RKO (cell line): ENCODE measurements around the gene VDR.

ENCODE experiments used
- DNase-seq: peaks from one replicate; pipeline ENCODE4 v3.0.0-alpha.2; 2016; ENCODE audit warnings: low spot score

The VDR gene

GRCh38 chr12:47870175-47870781, 34.5 kb downstream of the VDR start:
- peak; percentile 36 for DNase-seq

- no peak for DNase-seq
Measured at GRCh38 chr12:47868552-47869031, 36.2 kb downstream of the VDR start.

- DNase-seq: no peak
Measured at GRCh38 chr12:47868041-47868440, 36.8 kb downstream of the VDR start.

GRCh38 chr12:47867495-47867941, 37.3 kb downstream of the VDR start:
- peak; percentile 41 for DNase-seq

GRCh38 chr12:47864646-47865235, 40.1 kb downstream of the VDR start:
- no peak for DNase-seq

- DNase-seq: no peak
Measured at GRCh38 chr12:47863985-47864384, 40.8 kb downstream of the VDR start.

GRCh38 chr12:47863467-47863866, 41.3 kb downstream of the VDR start:
- DNase-seq: no peak

- no peak for DNase-seq
Measured at GRCh38 chr12:47862881-47863280, 41.9 kb downstream of the VDR start.

- no peak for DNase-seq
Measured at GRCh38 chr12:47862167-47862750, 42.5 kb downstream of the VDR start.

- no peak for DNase-seq
Measured at GRCh38 chr12:47860873-47861272, 43.9 kb downstream of the VDR start.

GRCh38 chr12:47860279-47860841, 44.4 kb downstream of the VDR start:
- no peak for DNase-seq

- DNase-seq: no peak
Measured at GRCh38 chr12:47858511-47859266, 46.1 kb downstream of the VDR start.

GRCh38 chr12:47856721-47857575, 47.8 kb downstream of the VDR start:
- no peak for DNase-seq

GRCh38 chr12:47856094-47856493, 48.7 kb downstream of the VDR start:
- DNase-seq: no peak

- no peak for DNase-seq
Measured at GRCh38 chr12:47855502-47855901, 49.3 kb downstream of the VDR start.

- DNase-seq: no peak
Measured at GRCh38 chr12:47854531-47854930, 50.3 kb downstream of the VDR start.

GRCh38 chr12:47852096-47852571, 52.7 kb downstream of the VDR start:
- DNase-seq: no peak

GRCh38 chr12:47851303-47851952, 53.4 kb downstream of the VDR start:
- DNase-seq: no peak

GRCh38 chr12:47850153-47851084, 54.4 kb downstream of the VDR start:
- no peak for DNase-seq

- DNase-seq: no peak
Measured at GRCh38 chr12:47849261-47849660, 55.5 kb downstream of the VDR start.
